ENCODE data around the gene TIAM1.

Gene TIAM1

GRCh38 chr21:31201144-31201543 lies 142.9 kb downstream of the TIAM1 start:
- no peak overlapping the region for H3K27ac ChIP-seq (replicated peaks; ENCODE audit: low read length)
- no CpG with 5 or more reads among the region's 2 CpGs for WGBS, 2 donors (ENCODE audit: extremely low coverage in 2 of 2, insufficient read length in 2 of 2, insufficient replicate concordance in 1 of 2)
- H2BK15ac ChIP-seq (ENCODE audit: low read length) = no peak overlapping the region
- H2BK5ac ChIP-seq (ENCODE audit: low read length) = no peak overlapping the region
- H4K8ac ChIP-seq (ENCODE audit: low read depth, low read length) = no peak overlapping the region
- H3K4me2 ChIP-seq (ENCODE audit: insufficient read depth, low read length, poor library complexity, severe bottlenecking) = no peak overlapping the region
- peaks cover 2% of the 10 kb centered on the region in 2 donors for H3K4me1 ChIP-seq (ENCODE audit: control insufficient read depth in 2 of 2, insufficient read depth in 1 of 2, low read depth in 1 of 2, low read length in 2 of 2)
- H3K36me3 ChIP-seq (replicated peaks in 1 of 2; ENCODE audit: control insufficient read depth in 2 of 2, insufficient read depth in 2 of 2, low read length in 2 of 2) = peaks cover 1 to 36% of the 10 kb centered on the region in 2 donors
- no peak overlapping the region for H2AFZ ChIP-seq (ENCODE audit: low read length)
- H2AK5ac ChIP-seq (ENCODE audit: low read depth, low read length) = no peak overlapping the region
- no peak overlapping the region for H3K9ac ChIP-seq (ENCODE audit: low read depth, low read length, poor library complexity)
- no peak overlapping the region for H2BK12ac ChIP-seq (ENCODE audit: low read length)
- DNase-seq (ENCODE audit: low spot score) = no peak
- no peak overlapping the region for H2BK120ac ChIP-seq (ENCODE audit: low read depth, low read length)
- peaks cover 0 to 6% of the 10 kb centered on the region in 2 donors for H3K9me3 ChIP-seq (replicated peaks in 1 of 2; ENCODE audit: control insufficient read depth in 2 of 2, insufficient read depth in 1 of 2, low read depth in 1 of 2, low read length in 2 of 2)
- no peak overlapping the region for H3K4ac ChIP-seq (ENCODE audit: low read length)
- H4K91ac ChIP-seq (ENCODE audit: low read depth, low read length, poor library complexity) = no peak overlapping the region
- H3K14ac ChIP-seq (ENCODE audit: low read length) = no peak overlapping the region
- H3K4me3 ChIP-seq (ENCODE audit: low read length in 2 of 2) = no peak overlapping the region
- H3K27me3 ChIP-seq (ENCODE audit: control insufficient read depth in 3 of 3, insufficient read depth in 3 of 3, low read depth in 1 of 3, low read length in 3 of 3) = no peaks in the 10 kb centered on the region
- no peak overlapping the region for H3K23ac ChIP-seq (ENCODE audit: low read depth, low read length, poor library complexity)
- H3K18ac ChIP-seq (ENCODE audit: low read length) = no peak overlapping the region
- H3K79me1 ChIP-seq (ENCODE audit: low read depth, low read length) = no peaks in the 10 kb centered on the region

GRCh38 chr21:31198575-31198974 lies 145.5 kb downstream of the TIAM1 start:
- H3K27me3 ChIP-seq (ENCODE audit: control insufficient read depth in 3 of 3, insufficient read depth in 3 of 3, low read depth in 1 of 3, low read length in 3 of 3) = no peaks in the 10 kb centered on the region
- no peak overlapping the region for H4K91ac ChIP-seq (ENCODE audit: low read depth, low read length, poor library complexity)
- H2BK12ac ChIP-seq (ENCODE audit: low read length) = no peak overlapping the region
- H3K36me3 ChIP-seq (replicated peaks in 1 of 2; ENCODE audit: control insufficient read depth in 2 of 2, insufficient read depth in 2 of 2, low read length in 2 of 2) = peaks cover 1 to 38% of the 10 kb centered on the region in 2 donors
- no peak overlapping the region for H3K23ac ChIP-seq (ENCODE audit: low read depth, low read length, poor library complexity)
- H3K9me3 ChIP-seq (replicated peaks in 1 of 2; ENCODE audit: control insufficient read depth in 2 of 2, insufficient read depth in 1 of 2, low read depth in 1 of 2, low read length in 2 of 2) = peaks cover 0 to 6% of the 10 kb centered on the region in 2 donors
- no peak overlapping the region for H2AFZ ChIP-seq (ENCODE audit: low read length)
- WGBS, 2 donors (ENCODE audit: extremely low coverage in 2 of 2, insufficient read length in 2 of 2, insufficient replicate concordance in 1 of 2) = no CpG with 5 or more reads among the region's 4 CpGs
- no peak overlapping the region for H3K14ac ChIP-seq (ENCODE audit: low read length)
- H2AK5ac ChIP-seq (ENCODE audit: low read depth, low read length) = no peak overlapping the region
- H3K4me3 ChIP-seq (ENCODE audit: low read length in 2 of 2) = no peak overlapping the region
- no peak overlapping the region for H2BK15ac ChIP-seq (ENCODE audit: low read length)
- H3K4me1 ChIP-seq (ENCODE audit: control insufficient read depth in 2 of 2, insufficient read depth in 1 of 2, low read depth in 1 of 2, low read length in 2 of 2) = peaks cover 0 to 2% of the 10 kb centered on the region in 2 donors
- no peak overlapping the region for H3K9ac ChIP-seq (ENCODE audit: low read depth, low read length, poor library complexity)
- H3K27ac ChIP-seq (replicated peaks; ENCODE audit: low read length) = no peak overlapping the region
- peak; percentile 37 for DNase-seq (ENCODE audit: low spot score)
- H4K8ac ChIP-seq (ENCODE audit: low read depth, low read length) = no peak overlapping the region
- H3K79me1 ChIP-seq (ENCODE audit: low read depth, low read length) = no peaks in the 10 kb centered on the region
- H2BK120ac ChIP-seq (ENCODE audit: low read depth, low read length) = no peak overlapping the region
- H3K4me2 ChIP-seq (ENCODE audit: insufficient read depth, low read length, poor library complexity, severe bottlenecking) = no peak overlapping the region
- H3K18ac ChIP-seq (ENCODE audit: low read length) = no peak overlapping the region
- H2BK5ac ChIP-seq (ENCODE audit: low read length) = no peak overlapping the region
- no peak overlapping the region for H3K4ac ChIP-seq (ENCODE audit: low read length)

- H3K4me2 ChIP-seq (ENCODE audit: insufficient read depth, low read length, poor library complexity, severe bottlenecking) = no peak overlapping the region
- no peak overlapping the region for H4K91ac ChIP-seq (ENCODE audit: low read depth, low read length, poor library complexity)
- no peak overlapping the region for H3K23ac ChIP-seq (ENCODE audit: low read depth, low read length, poor library complexity)
- no peak overlapping the region for H2AK5ac ChIP-seq (ENCODE audit: low read depth, low read length)
- H2BK15ac ChIP-seq (ENCODE audit: low read length) = no peak overlapping the region
- peaks cover 0 to 6% of the 10 kb centered on the region in 2 donors for H3K9me3 ChIP-seq (replicated peaks in 1 of 2; ENCODE audit: control insufficient read depth in 2 of 2, insufficient read depth in 1 of 2, low read depth in 1 of 2, low read length in 2 of 2)
- H3K27ac ChIP-seq (replicated peaks; ENCODE audit: low read length) = no peak overlapping the region
- H2BK5ac ChIP-seq (ENCODE audit: low read length) = no peak overlapping the region
- no peak overlapping the region for H2AFZ ChIP-seq (ENCODE audit: low read length)
- H3K14ac ChIP-seq (ENCODE audit: low read length) = no peak overlapping the region
- no peak overlapping the region for H3K9ac ChIP-seq (ENCODE audit: low read depth, low read length, poor library complexity)
- no peak overlapping the region for H4K8ac ChIP-seq (ENCODE audit: low read depth, low read length)
- peaks cover 1 to 47% of the 10 kb centered on the region in 2 donors for H3K36me3 ChIP-seq (replicated peaks in 1 of 2; ENCODE audit: control insufficient read depth in 2 of 2, insufficient read depth in 2 of 2, low read length in 2 of 2)
- no peak overlapping the region for H2BK12ac ChIP-seq (ENCODE audit: low read length)
- no peak overlapping the region for H2BK120ac ChIP-seq (ENCODE audit: low read depth, low read length)
- H3K27me3 ChIP-seq (ENCODE audit: control insufficient read depth in 3 of 3, insufficient read depth in 3 of 3, low read depth in 1 of 3, low read length in 3 of 3) = no peaks in the 10 kb centered on the region
- no peak overlapping the region for H3K18ac ChIP-seq (ENCODE audit: low read length)
- no peak for DNase-seq (ENCODE audit: low spot score)
- no peak overlapping the region for H3K4me3 ChIP-seq (ENCODE audit: low read length in 2 of 2)
- WGBS, 2 donors (ENCODE audit: extremely low coverage in 2 of 2, insufficient read length in 2 of 2, insufficient replicate concordance in 1 of 2) = no CpG with 5 or more reads among the region's 2 CpGs
- no peak overlapping the region for H3K4ac ChIP-seq (ENCODE audit: low read length)
- H3K79me1 ChIP-seq (ENCODE audit: low read depth, low read length) = no peaks in the 10 kb centered on the region
- H3K4me1 ChIP-seq (ENCODE audit: control insufficient read depth in 2 of 2, insufficient read depth in 1 of 2, low read depth in 1 of 2, low read length in 2 of 2) = peaks cover 0 to 2% of the 10 kb centered on the region in 2 donors
These were observed 147.3 kb downstream of the TIAM1 start for GRCh38 chr21:31196724-31197123.

GRCh38 chr21:31195334-31196015 lies 148.6 kb downstream of the TIAM1 start:
- Histone ChIP-seq H3K4ac (ENCODE audit: low read length) (no peak overlapping the region), H3K9me3 (replicated peaks in 1 of 2; ENCODE audit: control insufficient read depth in 2 of 2, insufficient read depth in 1 of 2, low read depth in 1 of 2, low read length in 2 of 2) (peaks cover 0 to 6% of the 10 kb centered on the region in 2 donors), H3K79me1 (ENCODE audit: low read depth, low read length) (no peaks in the 10 kb centered on the region)

More at GRCh38 chr21:31195334-31196015, 148.6 kb downstream of the TIAM1 start:
- H2BK120ac ChIP-seq (ENCODE audit: low read depth, low read length) = no peak overlapping the region
- no peak overlapping the region for H3K27ac ChIP-seq (replicated peaks; ENCODE audit: low read length)
- H3K9ac ChIP-seq (ENCODE audit: low read depth, low read length, poor library complexity) = no peak overlapping the region
- H2BK15ac ChIP-seq (ENCODE audit: low read length) = no peak overlapping the region
- H3K27me3 ChIP-seq (ENCODE audit: control insufficient read depth in 3 of 3, insufficient read depth in 3 of 3, low read depth in 1 of 3, low read length in 3 of 3) = no peaks in the 10 kb centered on the region
- H3K23ac ChIP-seq (ENCODE audit: low read depth, low read length, poor library complexity) = no peak overlapping the region
- H4K91ac ChIP-seq (ENCODE audit: low read depth, low read length, poor library complexity) = no peak overlapping the region
- H2AFZ ChIP-seq (ENCODE audit: low read length) = no peak overlapping the region
- H4K8ac ChIP-seq (ENCODE audit: low read depth, low read length) = no peak overlapping the region
- H3K4me1 ChIP-seq (ENCODE audit: control insufficient read depth in 2 of 2, insufficient read depth in 1 of 2, low read depth in 1 of 2, low read length in 2 of 2) = peaks cover 0 to 2% of the 10 kb centered on the region in 2 donors
- H3K36me3 ChIP-seq (replicated peaks in 1 of 2; ENCODE audit: control insufficient read depth in 2 of 2, insufficient read depth in 2 of 2, low read length in 2 of 2) = peaks cover 3 to 51% of the 10 kb centered on the region in 2 donors
- 100% methylated on average over 1 of the region's 5 CpGs; no CpG with 5 or more reads in 1 of the 2 donors for WGBS, 2 donors (ENCODE audit: extremely low coverage in 2 of 2, insufficient read length in 2 of 2, insufficient replicate concordance in 1 of 2)
- no peak overlapping the region for H2BK12ac ChIP-seq (ENCODE audit: low read length)
- H3K4me3 ChIP-seq (ENCODE audit: low read length in 2 of 2) = no peak overlapping the region
- H2AK5ac ChIP-seq (ENCODE audit: low read depth, low read length) = no peak overlapping the region
- H3K18ac ChIP-seq (ENCODE audit: low read length) = no peak overlapping the region
- no peak overlapping the region for H3K4me2 ChIP-seq (ENCODE audit: insufficient read depth, low read length, poor library complexity, severe bottlenecking)
- no peak overlapping the region for H2BK5ac ChIP-seq (ENCODE audit: low read length)
- no peak for DNase-seq (ENCODE audit: low spot score)
- H3K14ac ChIP-seq (ENCODE audit: low read length) = no peak overlapping the region
